Hindlimb muscle (tissue), 1 donor: Measurements from ENCODE around the gene GCSH. TPM values are rescaled to one million over a fixed set of nuclear protein-coding genes. Genes with fewer than 3 reads are reported as not detected.

Source experiments
- DNase-seq: peaks from one replicate; pipeline ENCODE4 v3.0.0-alpha.2; 2013
- polyA plus RNA-seq: library from polyadenylated mRNA; unstranded; fragments of 120-200 nt; gene quantifications from one replicate; pipeline ENCODE4 v1.2.1, GENCODE V29; 2013; ENCODE audit not compliant: insufficient read length

The GCSH gene
- polyA plus RNA-seq, 1 donor = 54.0 TPM

DNA sequence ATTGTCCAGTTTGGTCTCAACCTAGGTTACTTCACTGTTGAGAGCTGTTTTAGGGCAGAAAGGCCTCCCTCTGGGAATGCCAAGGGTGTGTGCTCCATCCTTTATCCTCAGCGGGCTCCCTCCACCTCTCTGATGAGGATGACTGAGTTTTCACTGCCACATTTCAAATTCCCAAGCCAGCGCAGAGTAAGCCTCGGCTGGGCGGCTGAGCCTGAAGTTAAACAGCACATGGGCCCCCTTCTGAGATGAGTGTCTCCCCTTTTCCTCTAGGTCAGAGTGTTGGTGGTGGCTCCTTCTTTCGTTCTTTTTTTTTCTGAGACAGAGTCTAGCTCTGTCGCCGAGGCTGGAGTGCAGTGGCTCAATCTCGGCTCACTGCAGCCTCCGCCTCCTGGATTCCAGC is 5.5 kb upstream of the GCSH start:
- no peak for DNase-seq

DNA sequence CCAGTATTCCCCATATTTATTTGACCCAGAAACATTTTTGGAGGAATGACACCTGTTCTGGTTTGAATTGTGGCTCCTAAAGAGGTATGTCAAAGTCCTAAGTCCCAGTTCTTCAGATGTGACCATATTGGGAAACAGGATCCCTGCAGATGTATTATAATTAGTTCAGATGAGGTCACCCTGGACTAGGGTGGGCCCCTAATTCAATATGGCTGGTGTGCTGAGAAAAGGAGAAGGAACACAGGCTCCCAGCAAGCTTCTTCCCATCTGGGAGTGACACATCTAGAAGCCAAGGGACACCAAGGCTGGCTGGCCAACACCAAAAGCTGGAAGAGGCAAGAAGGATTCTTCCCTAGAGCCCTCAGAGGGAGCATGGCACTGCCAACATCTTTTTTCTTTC is 3.8 kb upstream of the GCSH start:
- no peak for DNase-seq

DNA sequence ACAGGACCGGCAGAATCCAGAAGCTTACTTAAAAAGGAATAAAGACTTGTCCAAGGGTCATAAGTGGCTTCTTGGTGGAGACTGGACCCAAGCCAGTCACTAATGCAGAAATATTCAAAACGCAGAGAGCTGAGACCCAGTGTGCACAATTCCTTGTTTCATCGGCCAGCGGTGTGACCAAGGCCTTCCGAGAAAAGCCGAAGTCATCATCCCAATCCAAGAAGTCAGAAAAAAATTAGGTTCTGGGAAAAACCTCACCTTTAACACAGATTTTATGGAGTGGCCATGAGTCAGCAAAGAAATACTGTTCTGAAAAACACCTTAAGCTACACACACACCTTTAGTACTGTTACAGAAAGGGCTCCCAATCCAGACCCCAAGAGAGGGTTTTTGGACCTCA is 1.0 kb upstream of the GCSH start:
- DNase-seq = no peak

GRCh38 chr16:81096715-81097208 is 567 bp upstream of the GCSH start:
- DNase-seq = no peak

GRCh38 chr16:81095653-81095952 is 592 bp downstream of the GCSH start:
- no peak for DNase-seq

GRCh38 chr16:81094771-81095251 is 1.4 kb downstream of the GCSH start:
- peak; percentile 39 for DNase-seq

DNA sequence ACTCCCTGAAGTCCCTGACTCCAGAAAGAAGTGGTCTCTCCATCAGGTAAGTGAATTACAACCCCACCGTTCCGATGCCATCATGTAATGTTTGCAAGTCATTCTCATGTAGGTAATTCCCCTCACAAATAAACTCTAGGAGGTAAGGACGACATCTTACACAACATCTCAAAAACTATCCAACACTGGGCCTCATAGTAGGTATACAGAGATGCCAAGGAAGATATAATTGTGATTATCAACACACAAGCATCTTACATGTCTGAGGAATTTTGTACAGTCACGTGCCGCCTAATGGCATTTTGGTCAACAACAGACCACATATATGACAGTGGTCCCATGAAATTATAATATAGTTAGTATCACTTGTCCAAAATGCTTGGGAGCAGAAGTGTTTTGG is 7.4 kb downstream of the GCSH start:
- no peak for DNase-seq

GRCh38 chr16:81081014-81081413 is 15.2 kb downstream of the GCSH start:
- no peak for DNase-seq

DNA sequence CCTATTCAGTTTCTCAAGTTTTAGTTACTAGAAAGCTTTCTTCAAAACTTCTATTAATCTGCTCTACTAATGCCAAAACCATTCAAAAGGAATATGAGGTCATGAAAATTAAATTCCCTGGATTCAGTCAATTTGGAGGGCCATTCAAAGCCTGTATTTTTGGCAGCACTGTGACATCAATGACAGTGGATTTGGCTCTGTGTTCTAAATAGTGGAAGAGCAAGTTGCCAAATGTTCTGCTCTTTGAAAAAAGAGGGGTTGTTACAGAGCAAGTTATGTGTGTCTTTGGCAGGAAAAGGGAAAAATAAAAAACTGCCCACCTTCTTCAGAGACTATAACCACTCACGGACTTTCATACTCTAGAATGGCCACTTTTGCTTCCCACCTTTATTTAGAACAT is 16.0 kb downstream of the GCSH start:
- DNase-seq = no peak

GRCh38 chr16:81077076-81077940 is 18.9 kb downstream of the GCSH start, which contains the start of gene C16orf46:
C16orf46 (minus strand) TSS chr16:81077238; CDS start chr16:81063955, 13,283 bp downstream.
- DNase-seq = peak; percentile 97

DNA sequence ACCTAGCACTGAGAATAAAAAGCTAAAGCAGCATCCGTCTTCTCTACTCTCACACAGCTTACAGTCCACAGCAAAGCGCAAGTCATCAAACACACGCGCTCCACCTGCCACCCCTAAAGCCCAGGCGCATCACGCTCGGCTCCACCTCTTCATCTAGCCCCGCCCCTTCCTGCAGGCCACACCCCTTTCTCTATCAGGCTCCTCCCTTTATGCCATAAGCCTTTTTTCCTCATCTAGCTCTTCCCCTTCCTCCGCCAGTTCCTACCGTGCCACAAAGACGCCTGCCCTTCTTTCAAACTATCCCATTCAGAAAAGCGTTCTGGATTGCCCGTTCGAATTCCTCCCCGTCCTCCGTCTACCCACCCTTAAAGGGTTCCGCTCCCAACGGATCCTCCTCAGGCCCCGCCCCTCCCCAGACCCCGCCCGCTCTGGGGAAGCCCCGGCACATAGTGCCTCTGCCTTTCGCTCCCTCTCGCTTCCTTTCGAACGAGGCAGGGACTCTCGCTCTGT is 19.6 kb downstream of the GCSH start:
- no peak for DNase-seq

DNA sequence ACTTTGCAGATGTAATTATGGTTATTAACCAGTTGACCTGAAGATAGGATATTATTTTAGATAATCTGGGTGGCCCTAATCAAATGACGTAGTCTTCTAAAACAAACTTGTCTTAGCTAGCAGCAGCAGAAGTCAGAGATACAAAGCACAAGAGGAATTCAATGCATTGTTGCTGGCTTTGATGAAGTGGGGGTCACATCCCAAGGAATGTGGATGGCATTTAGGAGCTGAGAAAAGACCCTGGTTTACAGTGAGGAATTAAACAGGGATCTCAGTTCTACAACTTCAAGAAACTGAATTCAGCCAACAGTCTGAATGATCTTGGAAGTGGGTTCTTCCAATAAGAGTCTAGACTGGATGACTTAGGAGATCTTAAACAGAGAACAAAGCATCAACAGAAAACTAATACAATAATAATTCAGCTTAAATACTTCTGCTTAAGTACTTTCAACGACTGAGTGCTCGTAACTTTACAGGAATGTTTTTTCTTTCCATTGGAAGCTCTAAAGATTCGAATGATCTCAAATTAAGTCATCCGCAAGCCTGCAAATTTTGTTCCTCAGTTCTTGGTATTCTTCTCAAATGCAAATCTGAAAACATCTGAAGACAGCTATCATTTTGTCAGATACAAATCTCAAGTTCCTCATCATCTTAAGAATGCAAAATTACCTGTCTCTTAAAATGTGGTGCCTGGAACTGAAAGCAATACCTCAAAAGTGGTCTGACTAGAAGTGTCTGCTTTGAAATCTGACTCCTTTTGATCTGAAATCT is 22.4 kb downstream of the GCSH start:
- DNase-seq = no peak

GRCh38 chr16:81071805-81072204 is 24.4 kb downstream of the GCSH start:
- no peak for DNase-seq

DNA sequence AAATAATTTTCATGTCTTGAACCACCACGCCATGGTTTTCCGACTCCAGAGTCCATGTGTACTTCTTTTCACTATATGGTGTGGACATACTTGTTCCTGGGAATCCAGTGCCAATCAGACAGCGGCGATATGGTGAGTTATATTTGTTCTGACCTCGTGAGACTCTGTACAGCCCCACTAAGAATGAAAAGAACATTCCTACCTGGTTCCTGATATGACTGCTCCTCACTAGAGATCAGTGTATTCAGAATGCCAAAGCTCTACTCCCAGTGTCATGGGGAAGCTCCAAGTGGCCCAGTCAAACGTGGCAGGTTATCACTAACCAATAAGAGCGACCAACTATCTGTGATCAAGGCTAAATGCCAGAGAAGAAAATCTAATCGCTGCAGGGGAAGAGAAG is 25.2 kb downstream of the GCSH start:
- DNase-seq = no peak

DNA sequence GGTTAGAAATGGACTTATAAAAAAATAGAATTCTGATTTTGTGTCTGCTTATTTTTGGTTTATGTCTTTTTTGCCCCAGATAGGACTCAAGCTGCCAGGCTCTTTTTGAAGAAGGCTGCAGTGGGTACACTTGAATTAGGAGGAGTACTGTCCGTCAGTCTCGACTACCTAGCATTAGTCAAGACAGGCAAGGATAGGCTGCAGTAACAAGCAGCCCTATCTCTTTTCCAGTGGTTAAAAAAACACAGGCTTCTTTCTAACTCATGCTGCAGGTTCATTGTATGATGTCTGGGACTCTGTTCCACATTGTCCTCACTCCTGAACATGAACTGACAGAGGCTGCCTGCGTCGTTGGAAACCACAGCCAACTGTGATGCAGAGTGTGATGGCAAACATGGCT is 27.1 kb downstream of the GCSH start:
- no peak for DNase-seq

GRCh38 chr16:81067166-81067565 is 29.0 kb downstream of the GCSH start:
- no peak for DNase-seq

- DNase-seq = no peak
Observed at GRCh38 chr16:81066681-81067080, 29.5 kb downstream of the GCSH start.

DNA sequence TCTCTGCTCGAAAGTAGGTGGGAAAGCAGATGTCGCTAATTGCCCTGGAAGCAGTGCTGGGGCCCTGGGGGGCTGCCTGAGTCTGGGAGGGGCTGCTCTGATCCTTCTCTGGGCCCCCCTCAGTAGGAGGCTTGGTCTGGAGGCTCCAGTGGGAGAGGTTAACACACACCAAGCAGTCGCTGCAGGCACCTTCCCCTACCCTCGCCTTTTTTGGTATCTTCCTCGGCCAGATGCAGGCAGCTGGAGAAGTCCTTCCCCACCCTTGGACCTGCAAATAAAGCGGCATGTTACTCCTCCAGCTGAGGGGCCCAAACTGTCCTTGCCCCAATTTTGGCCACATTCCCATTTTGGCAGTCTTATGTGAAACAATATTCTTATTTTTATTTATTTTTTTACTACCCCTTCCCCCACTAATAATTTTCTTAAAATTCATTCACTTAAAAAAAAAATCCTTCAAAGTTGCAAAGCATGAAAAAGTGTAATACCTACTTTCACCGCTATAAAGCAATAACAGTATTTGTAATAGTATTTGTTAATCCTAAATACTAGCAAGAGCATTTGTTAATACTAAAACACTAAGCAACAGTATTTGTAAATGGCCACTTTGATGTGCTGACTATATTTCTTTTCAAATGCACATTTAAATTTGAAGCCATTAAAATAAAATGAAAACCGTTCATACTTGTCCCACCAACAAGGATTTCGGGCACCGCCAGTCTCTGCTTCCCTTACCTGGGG is 34.2 kb downstream of the GCSH start:
- no peak for DNase-seq

- DNase-seq = no peak
Observed at GRCh38 chr16:81061307-81061640, 34.9 kb downstream of the GCSH start.

GRCh38 chr16:81060576-81061306 is 35.5 kb downstream of the GCSH start:
- no peak for DNase-seq

GRCh38 chr16:81053761-81054160 is 42.4 kb downstream of the GCSH start:
- no peak for DNase-seq

DNA sequence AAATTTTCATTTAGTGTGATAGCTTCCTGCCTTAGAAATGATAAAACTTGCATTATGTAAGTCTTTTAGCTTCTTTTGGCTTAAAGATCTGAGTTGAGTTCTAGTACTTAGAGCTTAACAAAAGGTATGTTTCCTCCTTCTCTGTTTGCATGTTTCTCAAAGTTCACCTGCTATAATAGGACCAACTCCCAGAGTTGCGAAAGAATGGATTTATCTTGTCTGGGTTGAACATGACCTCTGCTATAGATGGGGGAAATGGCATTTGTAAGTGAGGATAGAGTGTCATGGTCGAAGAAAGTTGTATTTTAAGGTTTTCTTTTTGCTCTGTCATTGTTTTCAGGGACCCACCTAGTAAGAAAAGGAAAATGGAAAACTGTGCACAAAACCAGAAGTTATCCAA is 53.4 kb downstream of the GCSH start:
- DNase-seq = no peak
